Islet of Langerhans (tissue), 1 donor: ENCODE measurements around the gene KIFC1.
"Not testable (repeated sequence)": the region's sequence is repeated elsewhere in the genome, so short reads cannot be mapped to it uniquely, and the experiment has no call there.

Experiments
- FAIRE-seq: peaks from one replicate; lab custom pipeline; 2011; peaks lifted over from hg19 to GRCh38; lab: Jason Lieb, UNC

Gene KIFC1

DNA sequence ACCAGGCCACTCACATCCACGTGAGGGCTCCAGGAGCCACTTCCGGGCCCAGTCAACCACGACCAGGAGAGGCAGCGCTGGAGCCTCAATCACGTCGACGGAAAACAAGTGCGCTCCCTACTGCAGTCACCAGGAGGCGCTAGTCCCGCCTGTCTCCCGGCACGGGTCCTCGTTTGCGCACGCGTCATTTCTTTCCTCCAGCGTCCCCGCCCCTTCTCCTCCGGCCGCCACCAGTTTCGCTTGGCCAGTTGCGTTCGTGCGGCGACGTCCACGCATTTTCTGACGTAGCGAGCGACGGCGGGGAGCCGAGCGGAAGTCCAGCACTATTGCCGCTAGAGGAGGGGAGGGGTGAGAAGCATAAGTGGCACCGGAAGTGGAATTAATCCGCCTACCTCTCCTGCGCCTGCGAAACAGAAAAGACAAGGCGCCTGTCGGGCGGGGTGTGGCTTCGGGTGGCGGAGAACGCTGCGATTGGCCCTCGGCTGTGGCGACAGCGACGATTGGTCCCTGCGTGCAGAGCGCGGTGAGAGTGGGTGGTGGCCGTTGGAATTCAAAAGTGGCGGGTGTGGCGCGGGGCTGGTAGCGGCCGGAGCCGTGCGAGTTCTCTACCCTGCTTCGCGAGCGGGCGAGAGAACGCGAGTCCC, at the start of gene KIFC1:
Gene KIFC1, plus strand, starts transcription at position 546 of the 644 bp plus-strand sequence. CDS start 163 bp downstream, outside the sequence.
- FAIRE-seq, result peak; percentile 88

DNA sequence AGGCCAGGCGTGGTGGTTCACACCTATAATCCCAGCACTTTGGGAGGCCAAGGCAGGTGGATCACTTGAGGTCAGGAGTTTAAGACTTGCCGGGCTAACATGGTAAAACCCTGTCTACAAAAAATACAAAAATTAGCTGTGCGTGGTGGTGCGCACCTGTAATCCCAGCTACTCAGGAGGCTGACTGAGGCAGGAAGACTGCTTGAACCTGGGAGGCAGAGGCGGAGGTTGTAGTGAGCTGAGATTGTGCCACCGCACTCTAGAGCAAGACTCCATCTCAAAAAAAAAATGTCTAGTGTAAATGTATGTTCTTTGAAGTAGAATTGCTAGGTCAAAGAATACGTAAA, 48.0 kb upstream of the KIFC1 start:
- FAIRE-seq, result not testable (repeated sequence)

DNA sequence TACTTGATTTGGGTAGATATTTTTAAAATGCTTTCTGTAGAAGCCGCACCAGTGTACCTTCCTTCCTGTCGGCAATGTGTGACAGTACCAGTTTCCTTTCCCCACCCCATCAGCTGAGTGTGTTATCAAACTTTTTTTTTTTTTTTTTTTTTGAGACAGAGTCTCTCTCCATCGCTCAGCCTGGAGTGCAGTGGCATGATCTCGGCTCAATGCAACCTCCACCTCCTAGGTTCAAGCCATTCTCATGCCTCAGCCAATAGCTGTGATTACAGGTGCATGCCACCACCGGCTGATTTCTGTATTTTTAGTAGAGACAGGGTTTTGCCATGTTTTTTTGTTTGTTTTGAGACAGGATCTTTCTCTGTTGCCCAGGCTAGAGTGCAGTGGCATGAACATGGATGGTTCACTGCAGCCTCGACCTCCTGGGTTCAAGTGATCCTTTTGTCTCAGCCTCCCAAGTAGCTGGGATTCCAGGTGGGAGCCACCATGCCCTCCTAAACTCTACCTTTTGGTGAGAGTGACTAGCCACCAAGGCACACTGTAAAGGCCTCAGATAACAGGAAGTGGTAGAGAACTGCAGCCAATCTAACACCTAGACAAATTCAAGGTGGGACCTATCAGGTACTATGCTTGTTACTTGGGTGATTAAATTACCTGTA, 47.5 kb upstream of the KIFC1 start:
- no peak for FAIRE-seq

GRCh38 chr6:33344701-33345697, 46.6 kb upstream of the KIFC1 start:
- no peak for FAIRE-seq

DNA sequence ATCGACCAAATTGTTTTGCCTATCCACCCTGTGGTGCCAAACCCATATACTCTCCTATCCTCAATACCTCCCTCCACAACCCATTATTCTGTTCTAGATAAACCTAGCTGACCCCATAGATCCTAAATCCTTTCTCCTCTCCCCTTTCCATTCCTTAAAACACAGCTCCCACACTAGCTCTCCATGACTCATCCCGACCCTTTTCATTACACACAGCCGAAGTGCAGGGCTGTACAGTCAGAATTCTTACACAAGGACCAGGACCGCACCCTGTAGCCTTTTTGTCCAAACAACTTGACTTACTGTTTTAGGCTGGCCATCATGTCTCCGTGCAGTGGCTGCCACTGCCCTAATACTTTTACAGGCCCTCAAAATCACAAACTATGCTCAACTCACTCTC, 44.7 kb upstream of the KIFC1 start:
- FAIRE-seq, result not testable (repeated sequence)

DNA sequence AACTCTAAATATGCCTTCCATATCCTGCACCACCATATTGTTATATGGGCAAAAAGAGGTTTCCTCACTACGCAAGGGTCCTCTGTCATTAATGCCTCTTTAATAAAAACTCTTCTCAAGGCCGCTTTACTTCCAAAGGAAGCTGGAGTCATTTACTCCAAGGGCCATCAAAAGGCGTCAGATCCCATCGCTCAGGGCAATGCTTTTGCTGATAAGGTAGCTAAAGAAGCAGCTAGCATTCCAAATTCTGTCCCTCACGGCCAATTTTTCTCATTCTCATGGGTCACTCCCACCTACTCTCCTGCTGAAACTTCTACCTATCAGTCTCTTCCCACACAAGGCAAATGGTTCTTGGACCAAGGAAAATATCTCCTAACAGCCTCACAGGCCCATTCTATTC, 43.8 kb upstream of the KIFC1 start:
- FAIRE-seq, result no peak

DNA sequence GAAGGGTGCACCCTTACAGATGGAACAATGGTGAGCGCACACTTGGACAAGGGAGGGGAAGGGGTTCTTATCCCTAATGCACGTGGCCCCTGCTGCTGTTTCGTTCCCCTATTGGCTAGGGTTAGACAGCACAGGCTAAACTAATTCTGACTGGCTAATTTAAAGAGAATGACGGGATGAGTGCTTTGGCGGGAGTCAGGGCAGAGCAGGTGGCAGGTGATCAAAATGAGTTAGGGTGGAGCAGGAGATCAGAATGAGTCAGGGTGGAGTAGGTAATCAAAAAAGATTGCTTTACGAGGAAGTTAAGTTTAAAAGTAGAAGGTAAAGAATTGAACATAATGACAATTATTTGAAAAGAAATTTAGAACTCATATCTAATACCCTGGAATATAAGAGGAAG, 35.8 kb upstream of the KIFC1 start:
- not testable (repeated sequence) for FAIRE-seq

DNA sequence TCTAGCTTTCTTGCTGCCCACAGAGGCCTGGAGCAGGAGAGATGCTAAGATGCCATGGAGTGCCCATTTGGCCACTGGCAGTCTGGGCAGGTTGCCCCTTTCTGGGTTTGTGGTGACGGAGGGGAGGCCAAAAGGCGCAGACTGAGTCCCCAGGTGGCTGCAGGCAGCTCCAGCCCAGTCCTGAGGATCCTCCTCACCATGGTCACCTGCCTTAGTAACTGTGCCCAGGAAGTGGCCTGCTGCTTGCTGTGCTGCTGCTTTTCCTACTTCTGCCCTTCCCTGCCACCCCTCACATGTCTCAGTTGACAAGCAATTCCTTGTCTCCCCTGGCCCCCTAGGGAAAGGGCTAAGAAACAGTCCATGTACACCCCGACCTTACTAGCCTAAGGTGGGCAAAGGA, 35.3 kb upstream of the KIFC1 start:
- FAIRE-seq, result no peak

GRCh38 chr6:33357160-33357871, 34.3 kb upstream of the KIFC1 start:
- FAIRE-seq, result not testable (repeated sequence)

DNA sequence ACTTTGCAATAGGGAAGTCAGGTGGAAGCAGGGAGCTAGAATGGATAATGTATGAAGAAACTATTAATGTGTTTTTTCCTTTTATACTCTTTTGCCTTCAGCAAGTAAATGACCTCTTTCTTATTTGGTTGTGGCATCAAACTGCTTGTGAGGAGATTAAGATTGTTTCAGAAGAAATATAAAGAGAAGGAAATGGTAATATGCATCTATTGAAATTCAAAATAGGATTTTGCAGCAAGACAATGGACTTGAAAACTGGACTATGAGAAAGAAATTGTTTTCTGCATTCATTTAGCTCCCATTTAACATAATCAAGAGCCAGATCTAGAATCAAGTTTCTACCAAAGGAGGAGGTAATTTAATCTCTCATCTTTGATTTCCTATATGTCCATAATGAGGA, 32.3 kb upstream of the KIFC1 start:
- FAIRE-seq, result no peak

- FAIRE-seq, result not testable (repeated sequence)
Measured at GRCh38 chr6:33363486-33363885, 28.1 kb upstream of the KIFC1 start.

DNA sequence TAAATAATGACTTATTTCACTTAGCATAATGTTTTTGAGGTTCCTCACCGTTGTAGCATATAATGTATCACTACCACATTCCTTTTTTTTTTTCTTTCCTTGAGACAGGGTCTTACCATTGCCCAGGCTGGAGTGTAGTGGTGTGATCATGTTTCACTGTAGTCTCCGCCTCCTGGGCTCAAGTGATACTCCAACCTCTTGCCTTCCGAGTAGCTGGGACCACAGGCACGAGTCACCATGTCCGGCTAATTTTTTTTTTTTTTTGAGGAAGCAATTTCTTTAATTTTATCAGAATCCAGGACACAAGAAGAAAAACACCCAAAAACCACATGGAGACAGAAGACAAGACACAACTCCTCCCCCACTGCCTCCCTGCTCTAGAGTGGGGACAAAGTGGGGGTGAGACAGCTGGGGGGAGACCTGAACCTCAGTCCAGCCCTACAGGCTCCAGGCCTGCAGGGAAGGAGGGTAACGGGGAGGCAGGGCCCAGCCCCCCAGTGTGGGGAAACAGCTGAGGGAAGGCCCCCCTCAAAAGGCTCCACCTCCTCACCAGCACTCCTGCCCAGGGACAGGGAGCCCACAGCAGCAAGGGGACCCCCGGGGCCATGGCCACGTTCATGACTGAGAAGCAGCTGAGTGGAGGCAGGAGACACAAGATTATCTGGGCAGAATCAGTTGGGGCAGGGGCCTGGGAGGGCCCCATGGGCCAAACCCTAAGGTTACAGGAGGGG, 27.0 kb upstream of the KIFC1 start:
- FAIRE-seq, result not testable (repeated sequence)

DNA sequence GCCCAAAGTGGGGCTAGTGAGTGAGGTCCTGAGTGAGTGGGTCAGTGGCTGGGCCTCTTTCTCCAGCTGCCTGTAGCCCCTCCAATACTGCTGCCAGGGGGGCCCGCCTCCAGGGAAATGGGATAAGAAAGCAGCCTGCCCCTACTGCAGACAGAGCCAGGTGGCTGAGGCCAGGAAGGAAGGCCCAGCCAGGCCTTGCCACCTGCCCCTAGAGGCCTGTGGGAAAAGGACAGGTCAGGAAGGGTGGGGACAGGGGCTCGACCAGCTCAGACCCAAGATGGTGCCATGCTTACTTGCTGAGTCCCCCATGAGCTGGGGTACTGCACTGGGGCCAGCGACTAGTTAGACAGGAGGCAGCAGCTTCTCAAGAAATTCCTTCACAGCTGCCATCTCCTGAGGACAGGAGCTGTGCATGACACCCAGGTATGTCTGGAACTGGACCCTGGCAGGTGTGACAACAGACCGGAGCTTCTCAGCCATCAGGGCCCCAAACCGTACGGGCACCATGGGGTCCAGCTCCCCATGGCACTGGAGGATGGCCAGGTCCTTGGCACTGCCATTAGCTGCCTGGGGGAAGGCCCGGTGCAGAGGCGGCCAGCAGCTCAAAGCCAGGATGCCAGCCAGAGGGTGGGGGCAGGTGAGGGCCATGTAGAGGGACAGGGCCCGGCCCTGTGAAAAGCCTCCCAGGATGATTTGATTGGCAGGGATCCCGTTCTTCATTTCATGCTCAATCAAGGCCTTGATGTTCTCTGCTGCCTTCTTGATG, 26.2 kb upstream of the KIFC1 start:
- not testable (repeated sequence) for FAIRE-seq

DNA sequence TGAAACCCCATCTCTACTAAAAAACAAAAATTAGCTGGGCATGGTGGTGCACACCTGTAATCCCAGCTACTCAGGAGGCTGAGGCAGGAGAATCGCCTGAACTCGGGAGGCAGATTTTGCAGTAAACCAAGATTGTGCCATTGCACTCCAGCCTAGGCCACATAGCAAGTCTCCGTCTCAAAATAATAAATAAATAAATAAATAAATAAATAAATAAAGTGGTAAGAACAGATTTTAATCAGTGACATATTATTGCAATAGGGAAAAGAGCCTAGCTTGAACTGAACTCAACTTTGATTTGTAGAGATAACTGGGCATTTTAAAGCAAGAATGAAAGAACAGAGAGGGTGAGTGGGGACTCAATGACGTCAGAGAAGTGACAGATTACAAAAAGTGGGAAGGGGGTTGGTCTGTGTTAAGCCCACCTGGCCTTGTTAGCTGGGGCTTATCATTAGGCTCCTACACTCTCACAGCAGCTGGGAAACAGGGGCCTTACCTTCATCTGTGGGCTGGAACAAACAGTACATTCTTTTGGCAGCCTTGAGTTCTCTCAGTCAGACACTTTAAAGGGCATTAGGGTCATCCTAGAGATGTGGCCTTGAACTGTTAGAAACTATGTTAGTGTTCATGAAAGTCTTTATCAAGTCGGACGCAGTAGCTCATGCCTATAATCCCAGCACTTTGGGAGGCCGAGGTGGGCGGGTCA, 24.5 kb upstream of the KIFC1 start:
- no peak for FAIRE-seq

- not testable (repeated sequence) for FAIRE-seq
Measured at GRCh38 chr6:33367715-33368025, 24.0 kb upstream of the KIFC1 start.

- FAIRE-seq, result not testable (repeated sequence)
Measured at GRCh38 chr6:33371901-33372300, 19.7 kb upstream of the KIFC1 start.

GRCh38 chr6:33372526-33373123, 19.0 kb upstream of the KIFC1 start:
- no peak for FAIRE-seq

GRCh38 chr6:33373960-33374910, 17.4 kb upstream of the KIFC1 start:
- FAIRE-seq, result no peak
